GM18520 (cell line): Measurements from ENCODE around the gene KCNE2.
A peak's percentile ranks its signal among the peaks of the same experiment; 100 is the strongest.
"Not testable (repeated sequence)": the region's sequence is repeated elsewhere in the genome, so short reads cannot be mapped to it uniquely, and the experiment has no call there.

Source experiments
- ATAC-seq: cut with Tn5 transposase; IDR thresholded peaks from one replicate; pipeline ENCODE4 v1.9.1; 2021; ENCODE audit not compliant: unreplicated experiment

KCNE2 gene

DNA sequence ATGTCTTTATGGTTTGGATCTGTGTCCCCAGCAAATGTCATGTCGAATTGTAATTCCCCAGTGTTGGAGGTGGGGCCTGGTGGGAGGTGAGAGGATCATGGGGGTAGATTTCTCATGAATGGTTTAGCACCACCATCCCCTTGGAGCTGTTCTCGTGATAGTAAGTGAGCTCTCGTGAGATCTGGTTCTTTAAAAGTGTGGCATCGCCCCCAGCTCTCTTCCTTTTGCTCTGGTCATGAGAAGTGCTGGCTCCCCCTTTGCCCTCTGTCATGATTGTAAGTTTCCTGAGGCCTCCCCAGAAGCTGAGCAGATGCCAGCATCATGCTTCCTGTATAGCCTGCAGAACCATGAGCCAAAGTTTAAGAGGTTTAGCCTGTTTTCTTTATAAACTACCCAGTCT is 11.2 kb upstream of the KCNE2 start:
- ATAC-seq: no peak

DNA sequence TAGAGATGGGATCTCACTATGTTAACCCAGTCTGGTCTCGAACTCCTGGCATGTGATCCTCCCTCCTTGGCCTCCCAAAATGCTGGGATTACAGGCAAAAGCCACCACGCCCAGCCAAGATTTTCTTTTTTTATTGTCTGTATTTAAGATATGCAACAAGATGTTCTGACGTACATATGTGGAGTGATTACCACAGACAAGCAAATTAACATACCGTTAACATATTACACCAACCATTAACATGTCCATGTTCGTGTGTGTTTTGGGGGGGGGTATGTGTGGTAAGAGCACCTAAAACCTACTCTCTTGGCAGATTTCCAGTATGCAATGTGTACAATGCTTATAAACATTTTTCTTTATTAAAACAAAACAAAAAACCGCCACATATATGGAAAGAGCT is 10.6 kb upstream of the KCNE2 start:
- no peak for ATAC-seq

DNA sequence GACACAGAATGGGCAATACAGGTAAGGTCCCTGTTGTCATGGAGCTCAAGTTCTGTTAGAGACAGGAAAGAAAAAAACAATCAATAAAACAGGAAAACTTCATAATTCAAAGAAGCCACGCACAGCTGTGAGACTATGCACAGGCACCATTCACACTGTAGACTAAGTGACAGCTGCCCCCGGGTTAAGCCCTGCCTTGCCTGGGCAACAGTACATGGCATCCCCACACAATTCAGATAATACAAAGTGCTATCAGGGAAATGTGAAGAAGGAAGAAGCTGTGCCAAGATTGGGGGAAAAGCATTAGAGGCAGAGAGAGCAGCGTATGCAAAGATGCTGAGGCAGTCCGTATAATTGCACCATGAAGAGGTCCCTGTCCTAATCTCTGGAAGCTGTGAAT is 9.0 kb upstream of the KCNE2 start:
- ATAC-seq: no peak

DNA sequence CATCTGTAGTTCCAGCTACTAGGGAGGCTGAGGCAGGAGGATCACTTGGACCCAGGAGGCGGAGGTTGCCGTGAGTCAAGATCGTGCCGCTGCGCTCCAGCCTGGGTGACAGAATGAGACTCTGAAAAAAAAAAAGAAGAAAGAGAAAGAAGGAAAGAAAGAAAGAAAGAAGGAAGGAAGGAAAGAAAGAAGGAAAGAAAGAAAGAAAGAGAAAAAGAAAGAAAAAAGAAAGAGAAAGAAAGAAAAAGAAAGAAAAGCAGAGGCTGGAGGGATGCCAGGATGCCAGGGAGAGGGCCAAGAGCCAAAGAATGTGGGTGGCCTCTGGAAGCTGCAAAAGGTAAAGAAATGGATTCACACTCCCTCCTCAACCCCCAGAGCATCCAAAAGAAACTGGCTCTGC is 8.2 kb upstream of the KCNE2 start:
- no peak for ATAC-seq

DNA sequence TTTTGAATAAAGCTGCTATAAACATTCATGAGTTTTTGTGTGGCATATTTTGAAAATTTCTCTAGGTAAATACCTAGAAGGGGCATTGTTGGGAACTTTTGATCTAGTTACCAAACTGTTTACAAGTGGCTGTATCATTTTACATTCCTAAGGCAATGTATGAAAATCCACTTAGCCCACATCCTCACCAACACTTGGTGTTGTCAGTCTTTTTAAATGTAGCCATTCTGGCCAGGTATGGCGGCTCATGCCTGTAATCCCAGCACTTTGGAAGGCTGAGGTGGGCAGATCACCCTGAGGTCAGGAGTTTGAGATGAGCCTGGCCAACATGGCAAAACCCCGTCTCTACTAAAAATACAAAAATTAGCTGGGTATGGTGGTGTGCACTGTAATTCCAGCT is 5.9 kb upstream of the KCNE2 start:
- ATAC-seq: no peak

DNA sequence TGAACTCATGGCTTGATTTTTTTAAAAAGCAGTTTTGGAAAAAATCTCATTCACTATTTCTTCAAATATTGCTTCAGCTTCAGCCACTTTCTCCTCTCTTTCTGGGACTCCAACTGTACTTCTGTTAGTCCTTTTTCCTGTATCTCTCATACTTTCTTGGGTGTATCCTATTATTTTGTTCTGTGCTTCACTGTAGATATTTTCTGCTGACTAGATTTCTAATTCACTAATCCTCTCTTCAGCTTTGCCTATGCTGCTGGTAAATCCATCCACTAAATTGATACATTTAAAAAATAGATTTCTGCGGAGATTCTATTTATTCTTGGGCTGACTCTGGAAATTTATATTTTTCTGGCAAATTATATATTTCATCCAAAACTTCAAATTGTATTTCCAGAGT is 4.9 kb upstream of the KCNE2 start:
- no peak for ATAC-seq

DNA sequence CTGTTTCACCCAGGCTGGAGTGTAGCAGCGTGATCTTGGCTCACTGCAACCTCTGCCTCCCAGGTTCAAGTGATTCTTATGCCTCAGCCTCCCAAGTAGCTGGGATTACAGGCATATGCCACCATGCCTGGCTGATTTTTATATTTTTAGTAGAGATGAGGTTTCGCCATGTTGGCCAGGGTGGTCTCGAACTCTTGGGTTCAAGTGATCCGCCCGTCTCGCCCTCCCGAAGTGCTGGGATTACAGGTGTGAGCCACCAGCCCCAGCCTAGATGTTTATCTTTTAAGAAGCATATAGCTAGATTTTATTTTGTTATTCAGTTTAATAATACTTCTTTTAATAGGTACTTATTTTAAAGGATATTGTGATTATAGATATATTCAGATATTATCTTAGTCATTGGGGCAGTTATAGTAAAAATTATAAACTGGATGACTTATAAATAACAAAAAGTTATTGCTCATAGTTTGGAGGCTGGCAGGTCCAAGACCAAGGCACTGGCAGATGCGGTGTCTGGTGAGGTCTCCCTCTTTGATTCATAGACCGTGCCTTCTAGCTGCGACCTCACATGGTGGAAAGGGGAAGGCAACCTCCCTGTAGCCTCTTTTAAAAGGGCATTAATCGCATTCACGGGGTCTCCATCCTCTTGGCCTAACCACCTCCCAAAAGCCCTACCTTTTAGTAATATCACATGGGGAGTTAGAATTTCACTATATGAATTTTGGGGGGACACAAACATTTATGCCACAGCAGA is 3.1 kb upstream of the KCNE2 start:
- ATAC-seq: no peak

DNA sequence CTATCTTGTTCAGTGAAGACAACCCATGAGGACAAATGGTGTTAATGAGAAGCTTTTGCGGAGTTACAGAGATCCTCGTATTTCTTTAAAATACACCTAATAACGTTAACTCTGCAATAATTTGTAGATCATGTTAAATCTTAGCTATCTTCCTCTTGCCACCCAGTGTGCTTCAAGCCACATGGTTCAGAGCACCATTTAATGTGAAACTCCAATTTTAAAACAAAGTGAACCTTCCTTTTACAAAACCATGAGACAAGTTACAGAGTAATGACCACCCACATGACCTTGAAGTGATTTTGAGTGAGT is 1.7 kb upstream of the KCNE2 start:
- ATAC-seq: no peak

DNA sequence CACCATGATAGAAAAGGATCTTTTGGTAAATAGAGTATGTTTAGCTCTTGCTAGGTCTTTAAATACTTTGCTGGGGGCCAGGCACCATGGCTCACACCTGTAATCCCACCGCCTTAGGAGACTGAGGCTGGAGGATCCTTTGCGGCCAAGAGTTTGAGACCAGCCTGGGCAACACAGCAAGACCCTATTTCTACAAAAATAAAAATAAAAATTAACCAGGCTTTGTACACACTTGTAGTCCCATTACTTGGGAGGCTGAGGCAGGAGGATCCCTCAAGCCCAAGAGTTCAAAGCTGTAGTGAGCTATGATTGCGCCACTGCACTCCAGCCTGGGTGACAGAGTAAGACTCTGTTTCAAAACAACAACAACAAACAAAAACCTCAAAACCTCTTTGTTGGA is 1.1 kb upstream of the KCNE2 start:
- no peak for ATAC-seq

DNA sequence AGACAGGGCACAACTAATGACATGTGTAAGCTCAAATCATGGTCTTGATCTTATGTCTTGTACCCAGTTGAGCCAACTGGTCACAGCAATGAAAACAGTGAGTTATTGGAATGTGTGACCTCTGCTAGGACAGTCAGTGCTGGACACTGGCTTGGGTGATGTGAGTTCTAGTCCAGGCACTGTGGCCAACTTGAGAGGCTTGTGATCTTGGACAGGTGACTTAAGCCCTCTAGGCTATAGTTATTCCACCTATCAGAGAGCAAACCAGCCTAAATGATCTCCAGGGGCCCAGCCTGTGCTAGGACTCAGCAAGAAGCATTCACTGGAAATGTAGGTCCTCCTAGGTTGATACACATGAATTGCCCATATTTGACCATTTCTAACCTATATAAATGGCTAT is 1.1 kb downstream of the KCNE2 start:
- no peak for ATAC-seq

DNA sequence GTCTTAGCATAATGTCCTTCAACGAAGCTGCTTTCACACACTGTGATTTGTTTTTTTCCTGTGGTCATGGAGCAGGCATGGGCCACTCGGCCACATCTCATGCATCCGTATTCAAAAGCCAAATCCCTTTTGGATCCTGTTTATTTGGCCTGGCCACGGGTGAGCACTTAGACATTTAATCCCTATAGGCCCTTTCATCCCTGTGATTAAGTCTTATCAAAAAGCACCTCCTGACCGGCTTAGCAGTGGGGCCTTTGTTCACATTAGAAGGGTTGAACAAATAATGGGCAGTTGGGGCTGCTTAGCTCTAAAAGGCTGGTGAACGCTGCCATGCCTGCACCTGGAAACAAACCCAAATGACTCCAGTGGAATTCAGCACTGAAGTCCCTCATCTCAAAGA is 2.0 kb downstream of the KCNE2 start:
- ATAC-seq: no peak

DNA sequence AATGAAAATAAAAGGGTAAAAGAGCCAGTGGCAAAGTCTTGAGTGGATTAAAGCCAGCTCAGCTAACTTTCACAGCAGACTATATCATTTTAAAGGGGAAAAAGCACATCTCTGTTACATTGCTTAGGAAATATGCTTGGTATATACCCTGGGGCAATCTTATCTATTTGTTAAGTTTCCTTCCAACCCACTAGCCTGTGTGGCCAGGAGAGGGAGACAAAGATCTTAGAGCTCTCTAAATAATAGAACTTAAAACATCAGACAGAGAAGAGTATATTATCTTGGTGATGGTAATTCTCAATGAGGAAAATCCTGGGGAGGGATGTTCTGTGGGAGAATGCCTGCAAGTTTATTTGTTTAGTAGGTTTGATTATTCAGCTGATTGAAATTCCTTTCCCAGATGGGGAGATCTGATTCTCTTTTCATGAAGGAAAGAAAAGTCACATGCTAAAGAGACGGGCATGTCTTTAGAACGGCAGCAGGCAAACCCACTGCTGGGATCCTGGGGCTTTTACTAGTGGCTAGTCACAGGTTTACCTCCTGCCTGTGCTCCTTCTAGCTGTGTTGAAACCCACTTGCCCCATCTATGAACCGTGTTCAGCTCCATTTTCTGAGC is 3.6 kb downstream of the KCNE2 start:
- ATAC-seq: no peak

DNA sequence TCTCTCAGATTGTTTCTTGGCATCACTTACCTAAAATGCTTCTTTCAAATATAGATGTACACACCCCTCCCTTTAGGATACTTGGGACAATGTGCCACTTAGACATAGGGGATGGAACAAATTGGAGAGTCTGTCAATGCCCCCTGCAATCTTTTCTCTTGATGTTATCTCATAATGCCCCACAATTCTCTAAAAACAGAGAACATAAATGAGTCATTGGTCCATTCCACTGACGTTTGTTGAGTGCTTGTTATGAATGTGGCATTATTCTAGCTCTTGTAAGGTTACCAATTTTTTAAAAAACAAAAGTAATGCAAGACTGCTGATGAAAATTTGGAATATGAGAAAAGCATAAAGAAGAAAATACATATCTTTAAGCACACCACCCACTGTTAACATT is 5.9 kb downstream of the KCNE2 start:
- no peak for ATAC-seq

DNA sequence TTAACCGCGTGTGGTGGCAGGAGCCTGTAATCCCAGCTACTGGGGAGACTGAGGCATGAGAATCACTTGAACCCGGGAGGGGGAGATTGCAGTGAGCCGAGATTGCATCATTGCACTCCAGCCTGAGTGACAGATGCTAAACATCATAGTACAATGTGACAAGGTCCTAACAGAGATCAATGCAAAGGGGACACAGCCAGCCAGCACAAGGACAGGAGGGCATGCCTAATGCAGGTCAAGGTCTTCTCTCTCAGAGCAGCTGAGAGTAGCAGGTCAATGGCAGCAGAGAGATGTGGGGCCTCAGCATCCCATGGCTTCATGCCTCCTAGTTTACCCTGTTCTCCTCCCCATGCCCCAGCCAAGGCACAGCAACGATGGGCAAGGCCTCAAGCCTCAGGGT is 8.5 kb downstream of the KCNE2 start:
- no peak for ATAC-seq

DNA sequence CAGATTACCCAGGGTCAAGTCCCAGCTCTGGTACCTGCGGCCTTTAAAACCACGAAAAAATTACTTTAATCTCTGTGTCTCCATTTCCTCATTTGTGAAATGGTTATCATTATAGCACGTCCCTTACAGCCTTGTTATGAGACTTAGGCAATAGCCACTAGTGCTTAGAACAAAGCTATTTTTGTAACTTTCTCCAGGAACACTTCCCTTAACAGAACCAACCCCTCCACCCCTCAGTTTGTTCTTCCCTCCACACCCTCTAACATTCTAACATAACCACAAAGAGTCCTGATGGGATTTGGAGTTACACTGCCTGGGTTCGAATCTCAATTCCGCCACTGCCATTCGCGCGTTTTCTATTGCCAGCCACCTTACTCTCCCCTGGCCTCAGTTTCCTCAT is 10.7 kb downstream of the KCNE2 start:
- ATAC-seq: not testable (repeated sequence)

DNA sequence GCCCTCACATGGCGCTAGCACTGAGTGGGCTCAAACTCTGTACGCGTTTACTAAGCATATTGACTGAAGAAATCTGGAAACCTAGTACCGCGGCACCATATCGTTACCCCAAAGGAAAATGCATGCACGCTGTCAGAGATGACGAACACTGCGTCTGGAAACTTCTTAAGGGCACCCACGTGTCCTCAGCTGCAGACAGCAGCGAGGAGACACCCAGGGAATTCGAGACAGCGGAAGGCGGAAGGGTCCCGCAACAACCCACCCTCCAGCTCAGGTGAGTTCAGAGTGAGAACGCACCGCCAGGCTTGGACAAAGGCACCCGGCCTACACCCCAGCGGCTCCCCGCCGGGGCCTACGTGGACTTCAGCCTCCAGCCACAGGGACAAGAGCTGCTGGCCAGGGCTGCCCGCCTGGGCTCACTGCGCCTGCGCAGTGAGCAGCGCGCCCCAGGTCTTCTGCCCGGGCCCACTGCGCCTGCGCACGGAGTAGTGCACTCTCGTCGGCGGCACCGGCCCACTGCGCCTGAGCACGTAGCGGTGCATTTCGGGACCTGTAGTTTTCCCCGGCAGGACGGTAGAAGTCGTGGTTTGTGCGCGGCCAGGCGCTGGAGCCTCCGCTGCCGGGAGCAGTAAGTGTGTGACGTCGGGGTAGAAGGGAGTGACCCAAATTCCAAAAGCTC is 11.3 kb downstream of the KCNE2 start, which contains the start of gene SMIM11:
Gene SMIM11 (plus strand): TSS at position 568 of the 679 bp plus-strand sequence. CDS start 3,998 bp downstream, outside the sequence.
- peak; percentile 84 for ATAC-seq

DNA sequence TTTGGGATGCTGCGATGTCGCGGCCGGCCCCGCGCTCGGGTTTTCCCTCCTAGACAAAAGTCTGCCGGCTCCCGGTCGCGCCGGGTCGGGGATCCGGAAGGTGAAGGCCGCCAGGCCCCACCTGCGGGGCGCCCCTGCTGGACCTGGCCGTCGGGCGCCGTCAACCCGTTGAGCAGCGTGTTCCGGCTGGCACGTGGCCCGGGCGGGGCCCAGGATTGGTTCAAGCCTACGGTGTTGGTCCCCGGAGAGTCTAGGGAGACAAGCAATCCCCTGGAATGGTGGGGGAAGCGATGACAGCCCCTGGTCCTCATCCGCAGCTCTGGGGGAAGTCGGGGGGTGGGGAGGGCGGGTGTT is 11.8 kb downstream of the KCNE2 start:
- peak; percentile 41 for ATAC-seq

DNA sequence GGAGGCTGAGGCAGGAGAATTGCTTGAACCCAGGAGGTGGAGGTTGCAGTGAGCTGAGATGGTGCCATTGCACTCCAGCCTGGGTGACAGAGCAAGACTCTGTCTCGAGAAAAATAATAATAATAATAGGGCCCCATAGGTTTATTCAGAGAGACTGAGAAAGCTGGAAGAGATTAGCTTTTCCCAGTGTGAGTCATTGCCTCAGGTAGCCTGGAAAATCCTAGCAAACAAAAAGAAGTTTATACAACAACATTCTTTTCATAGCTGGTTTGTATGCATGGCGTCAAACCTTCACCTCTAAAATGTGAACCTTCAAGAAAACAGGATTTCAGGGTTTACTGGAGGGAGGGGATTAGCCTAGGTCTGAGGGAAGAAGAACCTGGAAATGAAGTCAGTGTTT is 19.3 kb downstream of the KCNE2 start:
- ATAC-seq: not testable (repeated sequence)

DNA sequence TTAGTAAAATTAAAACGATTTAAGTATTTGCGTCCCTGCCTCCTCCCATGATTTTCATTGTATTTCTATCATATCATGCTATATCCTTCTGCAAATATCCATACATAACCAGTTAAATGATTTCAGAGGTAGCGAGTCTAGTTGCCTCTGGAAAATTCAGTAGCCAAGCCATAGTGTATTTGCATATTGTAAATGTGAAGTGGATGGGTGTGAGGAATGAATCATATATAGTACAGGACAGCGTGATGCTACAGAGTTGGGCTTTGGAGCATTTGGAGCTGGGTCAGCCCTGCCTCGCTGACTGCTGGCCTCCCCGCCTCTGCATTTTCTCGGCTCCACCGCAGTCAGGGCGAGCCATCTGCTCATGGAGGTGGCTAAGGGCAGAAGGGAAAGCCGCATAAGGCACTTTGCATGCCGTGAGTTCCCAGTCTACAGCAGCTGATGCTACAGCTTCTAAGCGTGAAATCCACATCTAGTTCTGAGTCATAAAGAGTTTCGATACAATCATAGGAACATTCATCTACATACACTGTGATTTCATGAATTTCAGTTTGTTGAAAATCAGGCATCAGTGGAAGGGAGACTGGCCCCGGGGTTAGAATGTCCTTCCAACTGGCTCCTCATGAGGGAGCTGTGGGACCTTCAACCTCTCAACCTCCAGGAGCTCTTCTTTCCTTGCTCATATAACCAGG is 20.1 kb downstream of the KCNE2 start:
- peak; percentile 96 for ATAC-seq

DNA sequence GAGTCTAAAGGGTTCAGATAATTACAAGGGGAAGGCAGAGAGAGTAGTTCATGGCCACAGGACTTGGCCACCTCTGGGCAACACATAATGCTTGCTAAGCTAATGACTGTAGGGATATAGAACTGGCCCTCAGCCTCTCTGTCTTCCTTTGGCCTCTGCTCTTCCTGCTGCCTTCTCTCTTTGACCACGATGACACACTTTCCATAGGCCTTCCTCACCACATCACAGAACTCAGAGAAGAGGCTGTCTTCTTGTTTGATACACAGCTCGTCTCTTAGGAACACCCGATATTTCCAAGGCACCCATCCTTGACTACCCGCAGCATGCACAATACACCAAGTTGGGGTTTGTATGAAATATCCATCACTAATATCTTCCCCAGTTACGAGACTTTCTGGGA is 36.7 kb downstream of the KCNE2 start:
- not testable (repeated sequence) for ATAC-seq

DNA sequence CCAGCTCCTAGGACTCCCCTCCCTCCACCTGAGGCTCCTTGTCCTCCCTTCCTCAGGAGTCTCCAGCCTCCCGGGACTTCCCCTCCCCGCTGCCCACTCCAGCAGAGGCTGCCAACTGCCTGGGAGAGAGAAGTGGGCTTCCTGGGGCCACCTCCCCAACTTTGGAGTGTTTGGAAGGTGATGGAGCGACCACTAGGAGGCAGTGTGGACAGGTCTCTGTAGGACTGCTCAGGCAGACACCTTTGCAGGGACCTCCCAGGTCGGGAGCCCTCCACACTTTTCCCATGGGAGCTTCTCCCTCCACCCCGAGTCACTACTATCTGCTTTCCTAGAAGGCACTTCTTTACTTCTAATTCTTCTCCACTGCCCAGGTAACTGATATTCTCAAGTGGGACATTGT is 40.9 kb downstream of the KCNE2 start:
- ATAC-seq: not testable (repeated sequence)

DNA sequence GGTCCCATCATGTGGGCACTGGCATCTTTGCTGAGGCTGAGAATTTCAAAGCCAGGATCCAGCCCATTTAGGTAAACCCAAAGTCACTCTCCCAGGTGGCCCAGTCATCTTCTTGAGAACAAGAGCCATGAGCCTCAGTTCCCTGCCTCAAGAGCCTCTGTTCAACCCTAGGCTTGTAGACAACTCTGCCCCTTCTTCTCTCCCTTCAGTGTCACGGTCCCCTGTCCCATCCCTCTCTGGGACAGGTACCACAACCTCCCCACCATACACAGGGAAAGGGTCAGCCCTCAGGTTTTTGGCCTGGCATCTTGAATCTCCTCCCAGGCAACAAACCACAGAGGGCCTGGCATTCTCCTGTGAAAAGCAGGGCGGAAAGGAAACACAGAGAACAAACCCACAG is 41.9 kb downstream of the KCNE2 start:
- not testable (repeated sequence) for ATAC-seq
